Right lobe of liver (tissue), 6 donors: ENCODE data around the gene RAB13. TPM values are rescaled to one million over a fixed set of nuclear protein-coding genes. Genes with fewer than 3 reads are reported as not detected.
"Not testable (repeated sequence)": the region's sequence is repeated elsewhere in the genome, so short reads cannot be mapped to it uniquely, and the experiment has no call there.

Experiments used
- ATAC-seq, 4 donors: fragments of 200-7000 bp; cut with Tn5 transposase; one replicate each; pipeline ENCODE4 v1.9.1; 2020; ENCODE audit warnings: mild to moderate bottlenecking in 4 of 4, moderate library complexity in 4 of 4
- DNase-seq, 3 donors: peaks; one replicate each; pipeline ENCODE4 v3.0.0-alpha.2; 2020
- H3K27ac ChIP-seq, 3 donors: fragments of 200-600 bp; one replicate each; pipeline ENCODE4 v1.8.0; 2022
- H3K27me3 ChIP-seq, 2 donors: fragments of 200-600 bp; one replicate each; pipeline ENCODE4 v1.8.0; 2022
- H3K36me3 ChIP-seq, 4 donors: fragments of 200-600 bp; sonication (generic) in 1 of 4; one replicate each; pipeline versions ENCODE4 v1.5.1 to v1.8.0; 2017 to 2022; ENCODE audit warnings: control low read depth in 1 of 4
- H3K4me1 ChIP-seq, 4 donors: fragments of 200-600 bp; sonication (generic) in 1 of 4; one replicate each; pipeline versions ENCODE4 v1.5.1 to v1.8.0; 2017 to 2022; ENCODE audit warnings: control low read depth in 1 of 4
- H3K4me3 ChIP-seq, 3 donors: fragments of 200-600 bp; one replicate each; pipeline ENCODE4 v1.8.0; 2022
- H3K9me3 ChIP-seq, 4 donors: fragments of 200-600 bp; sonication (generic) in 1 of 4; one replicate each; pipeline versions ENCODE4 v1.5.1 to v1.8.0; 2017 to 2022; ENCODE audit warnings: control low read depth in 1 of 4
- CTCF ChIP-seq, 4 donors: fragments of 200-600 bp in 3 of 4; fragments of 450-650 bp in 1 of 4; IDR thresholded peaks; one replicate each; pipeline versions ENCODE4 v1.5.1 to v1.8.0; 2016 to 2022; ENCODE audit warnings: antibody characterized with exemption in 4 of 4, mild to moderate bottlenecking in 2 of 4
- POLR2A ChIP-seq: fragments of 450-650 bp; IDR thresholded peaks from one replicate; pipeline ENCODE4 v1.6.1; 2017; ENCODE audit warnings: antibody characterized with exemption, mild to moderate bottlenecking
- WGBS: methylation state at CpG from one replicate; pipeline ENCODE4 v1.1.6; 2018; ENCODE audit warnings: low coverage, low lambda C conversion rate; ENCODE audit not compliant: insufficient coverage; ENCODE audit errors: missing lambda C conversion rate; 5-methylcytosine and 5-hydroxymethylcytosine counted together
- intact Hi-C, 2 donors: fragments of 100-400 bp; cut with DNase I; formaldehyde crosslinking; loops; one replicate each; pipeline versions ENCODE4 v1.11.2 to v1.14.1; 2022
- long read RNA-seq: library from polyadenylated mRNA; unstranded; transcript quantifications from one replicate; pipeline ENCODE4 v2.0.0, GENCODE V29; 2019
- total RNA-seq, 6 experiments: library from RNA; depleted of rRNA in 2 of 6; stranded (reverse); fragments of >200 nt in 2 of 6; fragmentation: NEBNext Ultra II Directional in 3 of 6; extraction: Animal tissue kit (Norgen Biotek cat#: 25700) in 3 of 6; gene quantifications; one replicate each; pipeline versions ENCODE4 v1.1.0 to v1.2.4, GENCODE V29; 2016 to 2023
- donor health status: DM: no; HTN: yes; CAD: no.
- donor health status: DM: no; HTN: no; CAD: no.
- donor health status: DM: no; HTN: no; CAD: no.
- donor health status: DM: no; HTN: yes; CAD: no.
- donor health status: DM: no; HTN: yes; CAD: no.

Gene RAB13
- 10 to 100 TPM; 11.9 to 52.2 (median 47.9) TPM for total RNA-seq
- long read RNA-seq, transcript RAB13-201 (8 exons, 1,176 nt), result major isoform, 29 of 29 reads
- long read RNA-seq, partial matches to known transcripts, result 0 of 29 reads
- long read RNA-seq, other reads (novel, unspliced or antisense), result 0 of 29 reads

DNA sequence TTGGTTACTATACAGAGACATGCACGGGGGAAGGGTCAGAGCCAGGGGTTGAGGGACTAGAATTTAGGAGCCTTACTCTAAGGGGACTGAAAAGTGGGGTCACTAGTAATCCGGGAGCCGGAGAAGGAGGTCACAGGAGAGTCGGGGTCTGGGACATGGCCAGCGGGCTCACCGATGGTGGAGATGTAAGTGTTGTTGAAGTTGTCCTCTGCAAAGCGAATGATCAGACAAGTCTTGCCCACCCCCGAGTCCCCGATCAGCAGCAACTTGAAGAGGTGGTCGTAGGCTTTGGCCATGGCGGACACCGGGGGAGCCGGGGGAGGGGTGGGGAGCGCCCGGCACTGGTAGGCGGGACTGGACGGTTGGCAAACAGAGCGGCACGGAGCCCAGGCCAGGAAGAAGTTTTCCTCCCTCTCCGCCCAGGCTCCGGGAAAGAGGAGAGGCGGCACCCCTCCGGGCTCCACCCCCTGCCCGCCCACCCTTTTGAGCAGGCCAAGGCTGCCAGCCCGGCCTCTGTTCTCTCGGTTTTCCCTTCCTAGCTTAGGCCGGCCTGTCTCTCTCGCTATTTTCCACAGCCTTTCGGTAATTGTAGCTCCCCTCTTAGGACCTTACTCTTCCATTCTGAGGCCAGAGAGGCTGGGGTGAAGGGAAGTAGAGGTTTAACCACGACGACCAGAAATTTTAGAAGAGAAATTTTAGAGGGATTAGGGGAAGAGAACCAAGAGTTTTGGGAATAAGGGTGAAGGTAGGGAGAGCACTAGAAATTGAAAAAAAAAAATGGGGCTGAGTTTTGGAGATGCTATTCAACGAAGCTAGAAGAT, at the start of gene RAB13:
TSS of gene RAB13 (minus strand) at position 399 of the 821 bp plus-strand sequence. CDS start at position 296, 103 bp downstream.
- H3K4me1 ChIP-seq, result peaks cover 0 to 16% (median 5%) of the 10 kb centered on the region in 4 donors
- no peaks in the 10 kb centered on the region for H3K9me3 ChIP-seq
- 3% methylated on average over 12 of the region's 32 CpGs for WGBS
- peak within 1 kb of the TSS; percentile 58 to 83 (median 75) for H3K27ac ChIP-seq
- peak; percentile 91 to 93 (median 92) for DNase-seq
- intact Hi-C loops, result loop anchor here (5.0 to 10.0 kb wide), 2 partner anchors 189 to 311 kb away; partner anchors contain the start of genes ILF2 (in 1 of the 2) and NPR1 (in 1 of the 2)
- H3K4me3 ChIP-seq, result peak within 1 kb of the TSS; percentile 52 to 76 (median 70)
- ATAC-seq, result peak; percentile 83 to 94 (median 86)
- H3K36me3 ChIP-seq, result peaks cover 0 to 12% (median 0%) of the 10 kb centered on the region in 4 donors
- no peak for TF ChIP-seq CTCF (IDR thresholded peaks at IDR 0.05)
- TF ChIP-seq POLR2A, result peak; percentile 30
- H3K27me3 ChIP-seq, result no peaks in the 10 kb centered on the region

DNA sequence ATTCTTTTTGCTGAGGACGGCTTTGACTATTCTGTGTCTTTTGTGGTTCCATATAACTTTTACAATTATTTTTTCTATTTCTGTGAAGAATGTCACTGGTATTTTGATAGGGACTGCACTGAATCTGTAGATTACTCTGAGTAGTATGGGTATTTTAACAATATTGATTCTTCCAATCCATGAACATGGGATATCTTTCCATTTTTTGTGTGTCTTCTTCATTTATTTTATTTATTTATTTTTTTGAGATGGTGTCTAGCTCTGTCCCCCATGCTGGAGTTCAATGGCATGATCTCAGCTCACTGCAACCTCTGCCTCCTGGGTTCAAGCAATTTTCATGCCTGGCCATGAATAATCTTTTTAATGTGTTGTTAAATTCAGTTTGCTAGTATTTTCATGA, 47.6 kb upstream of the RAB13 start:
- ATAC-seq, H3K4me1 ChIP-seq, DNase-seq, intact Hi-C loops, H3K36me3 ChIP-seq, H3K9me3 ChIP-seq, H3K27me3 ChIP-seq, H3K27ac ChIP-seq, H3K4me3 ChIP-seq: not testable (repeated sequence)
- WGBS, result 82% methylated on average over 1 of the region's 1 CpG

DNA sequence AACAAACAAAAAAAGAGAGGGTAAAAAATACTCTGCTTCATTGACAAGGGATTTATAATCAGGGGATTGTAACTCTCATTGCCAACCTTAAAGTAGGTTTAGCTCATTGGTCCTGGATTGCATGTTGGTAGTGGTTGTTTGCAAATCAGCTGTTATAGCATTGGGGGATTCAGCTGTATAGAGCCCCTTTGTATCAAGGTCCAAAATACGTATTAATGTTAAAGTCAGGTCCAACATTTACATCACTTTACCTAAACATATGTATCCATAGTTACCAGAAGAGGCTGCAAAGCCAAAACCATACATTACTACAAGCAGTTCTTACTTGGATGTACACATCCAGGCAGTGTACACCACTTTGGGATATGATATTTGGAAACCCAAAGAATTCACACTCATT, 33.8 kb upstream of the RAB13 start:
- H3K27me3 ChIP-seq, result no peaks in the 10 kb centered on the region
- H3K27ac ChIP-seq, result no peak overlapping the region
- TF ChIP-seq POLR2A, result no peak
- no peak for TF ChIP-seq CTCF (IDR thresholded peaks at IDR 0.05)
- H3K4me1 ChIP-seq, result peaks cover 0 to 7% (median 0%) of the 10 kb centered on the region in 4 donors
- ATAC-seq (no peak), DNase-seq (no peak)
- no peaks in the 10 kb centered on the region for H3K9me3 ChIP-seq
- no peak overlapping the region for H3K4me3 ChIP-seq
- intact Hi-C loops, result no loop called here
- 100% methylated on average over 1 of the region's 1 CpG for WGBS
- no peaks in the 10 kb centered on the region for H3K36me3 ChIP-seq

DNA sequence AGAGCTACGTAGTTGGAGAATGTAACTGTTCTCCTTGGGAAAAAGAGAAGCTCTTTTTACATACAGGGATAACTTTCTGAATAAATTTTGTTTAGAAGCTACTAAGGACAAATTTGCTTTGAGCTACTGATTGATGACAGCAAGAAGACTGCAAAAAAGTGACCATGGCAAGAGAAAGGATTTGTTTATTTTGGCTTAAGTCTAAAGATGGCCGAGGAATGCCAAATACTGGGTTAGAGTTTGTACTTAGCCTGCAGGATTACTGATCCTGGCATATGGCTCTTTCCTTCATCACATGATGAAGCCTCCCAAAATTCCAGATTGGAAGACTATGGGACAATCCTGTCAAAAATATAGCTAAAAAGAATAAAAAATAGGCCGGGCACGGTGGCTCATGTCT, 33.1 kb upstream of the RAB13 start:
- Histone ChIP-seq H3K36me3 (no peaks in the 10 kb centered on the region), H3K27ac (no peak overlapping the region), H3K9me3 (no peaks in the 10 kb centered on the region), H3K4me3 (no peak overlapping the region), H3K27me3 (no peaks in the 10 kb centered on the region), H3K4me1 (peaks cover 0 to 7% (median 0%) of the 10 kb centered on the region in 4 donors)
- peak; percentile 36 to 62 (median 48) for ATAC-seq
- intact Hi-C loops, result no loop called here
- no peak for TF ChIP-seq POLR2A
- no peak for TF ChIP-seq CTCF (IDR thresholded peaks at IDR 0.05)
- WGBS, result 62% methylated on average over 4 of the region's 4 CpGs
- DNase-seq, result no peak
